H1 (cell line): ENCODE results near the gene TTR. TPM values are rescaled to one million over a fixed set of nuclear protein-coding genes. Genes with fewer than 3 reads are reported as not detected.

Experiments used
- BACH1 ChIP-seq: IDR thresholded peaks from 2 replicates; pipeline ENCODE4 v1.6.1; 2012; ENCODE audit warnings: low read length, improper control_type of control experiment
- JUND ChIP-seq: IDR thresholded peaks from 2 replicates; pipeline ENCODE4 v1.6.1; 2011; ENCODE audit warnings: mild to moderate bottlenecking, improper control_type of control experiment, low read length
- polyA plus RNA-seq, 7 experiments: library from polyadenylated mRNA; depleted of rRNA in 3 of 7; stranded (reverse) in 5 of 7; unstranded in 2 of 7; fragments of >200 nt in 5 of 7; fragments of 200-250 nt in 2 of 7; gene quantifications; 1 replicate in 5 of 7; 2 replicates in 1 of 7; 4 replicates in 1 of 7; pipeline versions ENCODE4 v1.2.1 to v1.2.3, GENCODE V29; 2011 to 2013; ENCODE audit warnings: missing spikeins in 2 of 7, mixed read lengths in 2 of 7
- total RNA-seq: library from RNA; stranded (reverse); fragmentation: NEBNext Ultra II Directional; extraction: Animal tissue kit (Norgen Biotek cat#: 25700); gene quantifications from 2 replicates; pipeline ENCODE4 v1.2.1, GENCODE V29; 2021
- TF ChIP-seq, protein P1 (sequence below): fragments of 300-600 bp; sonication (generic); IDR thresholded peaks from 2 replicates; pipeline ENCODE4 v1.7.1; 2012; ENCODE audit warnings: low read length, moderate library complexity, mild to moderate bottlenecking, inconsistent platforms; ENCODE audit not compliant: insufficient replicate concordance

Gene TTR
- total and polyA plus RNA-seq, 2 of the 8 experiments (the other 6 are each of a cell fraction or from before 2014, with no cell fraction given) = not detected

DNA sequence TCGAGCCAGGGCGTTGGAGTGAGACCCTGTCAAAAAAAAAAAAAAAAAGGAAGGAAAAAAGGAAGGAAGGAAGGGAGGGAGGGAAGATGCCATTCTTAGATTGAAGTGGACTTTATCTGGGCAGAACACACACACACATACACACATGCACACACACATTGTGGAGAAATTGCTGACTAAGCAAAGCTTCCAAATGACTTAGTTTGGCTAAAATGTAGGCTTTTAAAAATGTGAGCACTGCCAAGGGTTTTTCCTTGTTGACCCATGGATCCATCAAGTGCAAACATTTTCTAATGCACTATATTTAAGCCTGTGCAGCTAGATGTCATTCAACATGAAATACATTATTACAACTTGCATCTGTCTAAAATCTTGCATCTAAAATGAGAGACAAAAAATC lies 564 bp upstream of the TTR start (continued):
- TF ChIP-seq, protein P1, sequence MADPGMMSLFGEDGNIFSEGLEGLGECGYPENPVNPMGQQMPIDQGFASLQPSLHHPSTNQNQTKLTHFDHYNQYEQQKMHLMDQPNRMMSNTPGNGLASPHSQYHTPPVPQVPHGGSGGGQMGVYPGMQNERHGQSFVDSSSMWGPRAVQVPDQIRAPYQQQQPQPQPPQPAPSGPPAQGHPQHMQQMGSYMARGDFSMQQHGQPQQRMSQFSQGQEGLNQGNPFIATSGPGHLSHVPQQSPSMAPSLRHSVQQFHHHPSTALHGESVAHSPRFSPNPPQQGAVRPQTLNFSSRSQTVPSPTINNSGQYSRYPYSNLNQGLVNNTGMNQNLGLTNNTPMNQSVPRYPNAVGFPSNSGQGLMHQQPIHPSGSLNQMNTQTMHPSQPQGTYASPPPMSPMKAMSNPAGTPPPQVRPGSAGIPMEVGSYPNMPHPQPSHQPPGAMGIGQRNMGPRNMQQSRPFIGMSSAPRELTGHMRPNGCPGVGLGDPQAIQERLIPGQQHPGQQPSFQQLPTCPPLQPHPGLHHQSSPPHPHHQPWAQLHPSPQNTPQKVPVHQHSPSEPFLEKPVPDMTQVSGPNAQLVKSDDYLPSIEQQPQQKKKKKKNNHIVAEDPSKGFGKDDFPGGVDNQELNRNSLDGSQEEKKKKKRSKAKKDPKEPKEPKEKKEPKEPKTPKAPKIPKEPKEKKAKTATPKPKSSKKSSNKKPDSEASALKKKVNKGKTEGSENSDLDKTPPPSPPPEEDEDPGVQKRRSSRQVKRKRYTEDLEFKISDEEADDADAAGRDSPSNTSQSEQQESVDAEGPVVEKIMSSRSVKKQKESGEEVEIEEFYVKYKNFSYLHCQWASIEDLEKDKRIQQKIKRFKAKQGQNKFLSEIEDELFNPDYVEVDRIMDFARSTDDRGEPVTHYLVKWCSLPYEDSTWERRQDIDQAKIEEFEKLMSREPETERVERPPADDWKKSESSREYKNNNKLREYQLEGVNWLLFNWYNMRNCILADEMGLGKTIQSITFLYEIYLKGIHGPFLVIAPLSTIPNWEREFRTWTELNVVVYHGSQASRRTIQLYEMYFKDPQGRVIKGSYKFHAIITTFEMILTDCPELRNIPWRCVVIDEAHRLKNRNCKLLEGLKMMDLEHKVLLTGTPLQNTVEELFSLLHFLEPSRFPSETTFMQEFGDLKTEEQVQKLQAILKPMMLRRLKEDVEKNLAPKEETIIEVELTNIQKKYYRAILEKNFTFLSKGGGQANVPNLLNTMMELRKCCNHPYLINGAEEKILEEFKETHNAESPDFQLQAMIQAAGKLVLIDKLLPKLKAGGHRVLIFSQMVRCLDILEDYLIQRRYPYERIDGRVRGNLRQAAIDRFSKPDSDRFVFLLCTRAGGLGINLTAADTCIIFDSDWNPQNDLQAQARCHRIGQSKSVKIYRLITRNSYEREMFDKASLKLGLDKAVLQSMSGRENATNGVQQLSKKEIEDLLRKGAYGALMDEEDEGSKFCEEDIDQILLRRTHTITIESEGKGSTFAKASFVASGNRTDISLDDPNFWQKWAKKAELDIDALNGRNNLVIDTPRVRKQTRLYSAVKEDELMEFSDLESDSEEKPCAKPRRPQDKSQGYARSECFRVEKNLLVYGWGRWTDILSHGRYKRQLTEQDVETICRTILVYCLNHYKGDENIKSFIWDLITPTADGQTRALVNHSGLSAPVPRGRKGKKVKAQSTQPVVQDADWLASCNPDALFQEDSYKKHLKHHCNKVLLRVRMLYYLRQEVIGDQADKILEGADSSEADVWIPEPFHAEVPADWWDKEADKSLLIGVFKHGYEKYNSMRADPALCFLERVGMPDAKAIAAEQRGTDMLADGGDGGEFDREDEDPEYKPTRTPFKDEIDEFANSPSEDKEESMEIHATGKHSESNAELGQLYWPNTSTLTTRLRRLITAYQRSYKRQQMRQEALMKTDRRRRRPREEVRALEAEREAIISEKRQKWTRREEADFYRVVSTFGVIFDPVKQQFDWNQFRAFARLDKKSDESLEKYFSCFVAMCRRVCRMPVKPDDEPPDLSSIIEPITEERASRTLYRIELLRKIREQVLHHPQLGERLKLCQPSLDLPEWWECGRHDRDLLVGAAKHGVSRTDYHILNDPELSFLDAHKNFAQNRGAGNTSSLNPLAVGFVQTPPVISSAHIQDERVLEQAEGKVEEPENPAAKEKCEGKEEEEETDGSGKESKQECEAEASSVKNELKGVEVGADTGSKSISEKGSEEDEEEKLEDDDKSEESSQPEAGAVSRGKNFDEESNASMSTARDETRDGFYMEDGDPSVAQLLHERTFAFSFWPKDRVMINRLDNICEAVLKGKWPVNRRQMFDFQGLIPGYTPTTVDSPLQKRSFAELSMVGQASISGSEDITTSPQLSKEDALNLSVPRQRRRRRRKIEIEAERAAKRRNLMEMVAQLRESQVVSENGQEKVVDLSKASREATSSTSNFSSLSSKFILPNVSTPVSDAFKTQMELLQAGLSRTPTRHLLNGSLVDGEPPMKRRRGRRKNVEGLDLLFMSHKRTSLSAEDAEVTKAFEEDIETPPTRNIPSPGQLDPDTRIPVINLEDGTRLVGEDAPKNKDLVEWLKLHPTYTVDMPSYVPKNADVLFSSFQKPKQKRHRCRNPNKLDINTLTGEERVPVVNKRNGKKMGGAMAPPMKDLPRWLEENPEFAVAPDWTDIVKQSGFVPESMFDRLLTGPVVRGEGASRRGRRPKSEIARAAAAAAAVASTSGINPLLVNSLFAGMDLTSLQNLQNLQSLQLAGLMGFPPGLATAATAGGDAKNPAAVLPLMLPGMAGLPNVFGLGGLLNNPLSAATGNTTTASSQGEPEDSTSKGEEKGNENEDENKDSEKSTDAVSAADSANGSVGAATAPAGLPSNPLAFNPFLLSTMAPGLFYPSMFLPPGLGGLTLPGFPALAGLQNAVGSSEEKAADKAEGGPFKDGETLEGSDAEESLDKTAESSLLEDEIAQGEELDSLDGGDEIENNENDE = no peak
- TF ChIP-seq BACH1 = no peak
- TF ChIP-seq JUND = no peak
